Naive B cell (primary cell): ENCODE results near the gene ERMARD. TPM values are rescaled to one million over a fixed set of nuclear protein-coding genes. Genes with fewer than 3 reads are reported as not detected.

Source experiments
- ATAC-seq, 2 donors: fragments of 150-1000 bp; cut with Tn5 transposase; 2 replicates each; pipeline ENCODE4 v1.10.0; 2021; ENCODE audit warnings: low read depth in 2 of 2, mild to moderate bottlenecking in 2 of 2, moderate library complexity in 2 of 2
- DNase-seq: peaks from one replicate; pipeline ENCODE4 v3.0.0; 2022
- H3K27ac Mint-ChIP-seq, 6 donors: one replicate each; pipeline ENCODE4 v1.8.0; 2020 to 2022; ENCODE audit warnings: mild to moderate bottlenecking in 6 of 6, mixed read lengths in 6 of 6, moderate library complexity in 5 of 6, inconsistent platforms in 2 of 6
- H3K27me3 Mint-ChIP-seq, 3 donors: one replicate each; pipeline ENCODE4 v1.8.0; 2021 to 2022; ENCODE audit warnings: mixed read lengths in 3 of 3, mild to moderate bottlenecking in 1 of 3
- H3K36me3 Mint-ChIP-seq, 2 donors: one replicate each; pipeline ENCODE4 v1.8.0; 2020 to 2022; ENCODE audit warnings: mixed read lengths in 2 of 2, inconsistent platforms in 1 of 2, mild to moderate bottlenecking in 1 of 2
- H3K4me1 Mint-ChIP-seq, 3 donors: one replicate each; pipeline ENCODE4 v1.8.0; 2020 to 2022; ENCODE audit warnings: mixed read lengths in 3 of 3, inconsistent platforms in 1 of 3, mild to moderate bottlenecking in 1 of 3, moderate library complexity in 1 of 3
- H3K4me3 Mint-ChIP-seq, 8 donors: one replicate each; pipeline ENCODE4 v1.8.0; 2020 to 2022; ENCODE audit warnings: mild to moderate bottlenecking in 8 of 8, mixed read lengths in 8 of 8, moderate library complexity in 8 of 8, inconsistent platforms in 2 of 8
- H3K9me3 Mint-ChIP-seq, 7 donors: one replicate each; pipeline ENCODE4 v1.8.0; 2020 to 2022; ENCODE audit warnings: mixed read lengths in 7 of 7, mild to moderate bottlenecking in 5 of 7, inconsistent platforms in 2 of 7, moderate library complexity in 1 of 7
- polyA plus RNA-seq, 6 donors: library from polyadenylated mRNA; unstranded; fragments of 300-500 nt; fragmentation: Illumina TruSeq; gene quantifications; one replicate each; pipeline ENCODE4 v1.2.3, GENCODE V29; 2021; ENCODE audit warnings: low read depth in 6 of 6

ERMARD gene
- polyA plus RNA-seq, 6 donors from 2014 or later, result 8.2 to 19.4 (median 12.9) TPM

GRCh38 chr6:169803816-169804340 is 52.5 kb downstream of the ERMARD start:
- ATAC-seq (no peak), DNase-seq (no peak)
- Mint-ChIP-seq H3K4me1 (peaks cover 9 to 30% (median 20%) of the 10 kb centered on the region in 3 donors), H3K27me3 (peaks cover 38 to 65% (median 45%) of the 10 kb centered on the region in 3 donors), H3K9me3 (no peaks in the 10 kb centered on the region), H3K27ac (peak overlapping the region in 2 of 6 donors; percentile 19 to 70), H3K36me3 (no peaks in the 10 kb centered on the region), H3K4me3 (no peak overlapping the region)

GRCh38 chr6:169804427-169804826 is 53.0 kb downstream of the ERMARD start:
- Mint-ChIP-seq H3K27ac (peak overlapping the region in 1 of 6 donors; percentile 3), H3K9me3 (no peaks in the 10 kb centered on the region), H3K4me1 (peaks cover 9 to 30% (median 20%) of the 10 kb centered on the region in 3 donors), H3K27me3 (peaks cover 39 to 62% (median 40%) of the 10 kb centered on the region in 3 donors), H3K36me3 (no peaks in the 10 kb centered on the region), H3K4me3 (no peak overlapping the region)
- no peak for ATAC-seq
- DNase-seq, result no peak

GRCh38 chr6:169805242-169805838 is 53.9 kb downstream of the ERMARD start:
- Mint-ChIP-seq H3K27ac (peak overlapping the region in 1 of 6 donors; percentile 3), H3K9me3 (no peaks in the 10 kb centered on the region), H3K27me3 (peaks cover 42 to 69% (median 45%) of the 10 kb centered on the region in 3 donors), H3K4me1 (peaks cover 12 to 30% (median 20%) of the 10 kb centered on the region in 3 donors), H3K36me3 (no peaks in the 10 kb centered on the region), H3K4me3 (no peak overlapping the region)
- ATAC-seq (peak; percentile 36 to 58), DNase-seq (no peak)

GRCh38 chr6:169806701-169807100 is 55.3 kb downstream of the ERMARD start:
- Mint-ChIP-seq H3K4me3 (no peak overlapping the region), H3K36me3 (no peaks in the 10 kb centered on the region), H3K9me3 (no peaks in the 10 kb centered on the region), H3K27ac (no peak overlapping the region), H3K4me1 (peaks cover 14 to 30% (median 20%) of the 10 kb centered on the region in 3 donors), H3K27me3 (peaks cover 45 to 72% (median 46%) of the 10 kb centered on the region in 3 donors)
- ATAC-seq (no peak), DNase-seq (no peak)

DNA sequence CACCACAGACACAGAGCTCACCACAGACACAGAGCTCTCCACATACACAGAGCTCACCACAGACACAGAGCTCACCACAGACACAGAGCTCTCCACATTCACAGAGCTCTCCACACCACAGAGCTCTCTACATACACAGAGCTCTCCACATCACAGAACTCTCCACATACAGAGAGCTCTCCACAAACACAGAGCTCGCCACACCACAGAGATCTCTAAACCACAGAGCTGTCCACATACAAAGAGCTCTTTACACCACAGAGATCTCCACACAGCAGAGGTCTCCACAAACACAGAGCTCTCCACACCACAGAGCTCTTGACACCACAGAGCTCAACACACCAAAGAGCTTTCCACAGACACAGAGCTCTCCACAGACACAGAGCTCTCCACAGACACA is 55.8 kb downstream of the ERMARD start:
- no peak for DNase-seq
- no peaks in the 10 kb centered on the region for H3K36me3 Mint-ChIP-seq
- no peak overlapping the region for H3K4me3 Mint-ChIP-seq
- no peak overlapping the region for H3K27ac Mint-ChIP-seq
- peaks cover 14 to 30% (median 20%) of the 10 kb centered on the region in 3 donors for H3K4me1 Mint-ChIP-seq
- ATAC-seq, result no peak
- no peaks in the 10 kb centered on the region for H3K9me3 Mint-ChIP-seq
- peaks cover 45 to 77% (median 51%) of the 10 kb centered on the region in 3 donors for H3K27me3 Mint-ChIP-seq

- H3K36me3 Mint-ChIP-seq, result no peaks in the 10 kb centered on the region
- DNase-seq (no peak), ATAC-seq (no peak)
- peaks cover 45 to 78% (median 54%) of the 10 kb centered on the region in 3 donors for H3K27me3 Mint-ChIP-seq
- H3K4me3 Mint-ChIP-seq, result no peak overlapping the region
- H3K9me3 Mint-ChIP-seq, result no peaks in the 10 kb centered on the region
- H3K27ac Mint-ChIP-seq, result no peak overlapping the region
- peaks cover 14 to 30% (median 20%) of the 10 kb centered on the region in 3 donors for H3K4me1 Mint-ChIP-seq
Measured at GRCh38 chr6:169807699-169808607, 56.5 kb downstream of the ERMARD start.

- ATAC-seq (no peak), DNase-seq (no peak)
- peaks cover 10 to 23% (median 17%) of the 10 kb centered on the region in 3 donors for H3K4me1 Mint-ChIP-seq
- no peak overlapping the region for H3K4me3 Mint-ChIP-seq
- H3K27ac Mint-ChIP-seq, result peak overlapping the region in 1 of 6 donors; percentile 8
- peaks cover 45 to 73% (median 52%) of the 10 kb centered on the region in 3 donors for H3K27me3 Mint-ChIP-seq
- H3K36me3 Mint-ChIP-seq, result no peaks in the 10 kb centered on the region
- H3K9me3 Mint-ChIP-seq, result no peaks in the 10 kb centered on the region
Measured at GRCh38 chr6:169808608-169808967, 57.2 kb downstream of the ERMARD start.

DNA sequence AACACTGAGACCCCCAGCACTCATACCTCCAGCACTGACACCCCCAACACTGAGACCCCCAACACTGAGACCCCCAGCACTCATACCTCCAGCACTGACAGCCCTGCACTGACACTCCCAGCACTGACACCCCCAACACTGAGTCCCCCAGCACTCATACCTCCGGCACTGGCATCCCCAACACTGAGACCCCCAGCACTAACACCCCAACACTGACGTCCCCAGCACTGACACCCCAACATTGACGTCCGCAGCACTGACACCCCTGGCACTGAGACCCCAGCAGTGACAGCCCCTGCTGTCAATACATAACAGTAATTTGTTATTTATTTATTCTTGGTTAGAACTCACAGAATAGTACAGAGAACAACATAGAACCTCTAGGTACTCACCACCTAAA is 58.0 kb downstream of the ERMARD start:
- Mint-ChIP-seq H3K27ac (no peak overlapping the region), H3K27me3 (peaks cover 38 to 65% (median 44%) of the 10 kb centered on the region in 3 donors), H3K4me1 (peaks cover 5 to 15% (median 9%) of the 10 kb centered on the region in 3 donors), H3K9me3 (no peaks in the 10 kb centered on the region), H3K4me3 (no peak overlapping the region), H3K36me3 (no peaks in the 10 kb centered on the region)
- DNase-seq (no peak), ATAC-seq (no peak)

- DNase-seq (no peak), ATAC-seq (no peak)
- Mint-ChIP-seq H3K36me3 (no peaks in the 10 kb centered on the region), H3K4me1 (peaks cover 5 to 7% (median 6%) of the 10 kb centered on the region in 3 donors), H3K4me3 (no peak overlapping the region), H3K9me3 (peaks cover 0 to 5% (median 2%) of the 10 kb centered on the region in 7 donors), H3K27ac (no peak overlapping the region), H3K27me3 (peaks cover 28 to 55% (median 35%) of the 10 kb centered on the region in 3 donors)
Measured at GRCh38 chr6:169810066-169810989, 58.9 kb downstream of the ERMARD start.

DNA sequence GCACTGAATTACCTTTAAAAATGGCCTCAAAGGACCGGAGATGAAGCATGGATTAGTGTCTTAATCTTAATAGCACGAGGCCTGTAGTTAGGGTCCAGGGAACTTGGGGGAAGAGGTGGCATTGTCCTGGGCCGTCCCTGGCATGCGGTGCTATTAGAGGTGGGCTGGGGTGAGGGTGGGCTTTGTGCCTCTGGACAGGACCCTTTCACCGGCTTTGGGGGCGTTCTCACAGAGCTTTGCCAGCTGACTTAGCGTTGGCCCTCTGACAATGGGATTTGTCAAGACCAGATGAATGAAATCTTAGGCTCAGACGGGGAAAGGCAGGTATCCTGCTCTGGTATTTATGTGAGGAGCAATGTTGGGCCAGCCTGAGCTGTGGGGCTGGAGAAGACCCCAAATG is 59.6 kb downstream of the ERMARD start:
- ATAC-seq (no peak), DNase-seq (no peak)
- Mint-ChIP-seq H3K4me1 (peaks cover 0 to 5% (median 3%) of the 10 kb centered on the region in 3 donors), H3K9me3 (peaks cover 0 to 12% (median 6%) of the 10 kb centered on the region in 7 donors), H3K27me3 (peaks cover 21 to 48% (median 34%) of the 10 kb centered on the region in 3 donors), H3K4me3 (no peak overlapping the region), H3K27ac (peak overlapping the region in 1 of 6 donors; percentile 42), H3K36me3 (no peaks in the 10 kb centered on the region)

- ATAC-seq (no peak), DNase-seq (no peak)
- peaks cover 0 to 5% (median under 1%) of the 10 kb centered on the region in 3 donors for H3K4me1 Mint-ChIP-seq
- H3K27me3 Mint-ChIP-seq, result peaks cover 16 to 42% (median 31%) of the 10 kb centered on the region in 3 donors
- no peak overlapping the region for H3K4me3 Mint-ChIP-seq
- peaks cover 0 to 18% (median 8%) of the 10 kb centered on the region in 7 donors for H3K9me3 Mint-ChIP-seq
- no peaks in the 10 kb centered on the region for H3K36me3 Mint-ChIP-seq
- H3K27ac Mint-ChIP-seq, result no peak overlapping the region
Measured at GRCh38 chr6:169811521-169812256, 60.3 kb downstream of the ERMARD start.

GRCh38 chr6:169812257-169812644 is 60.8 kb downstream of the ERMARD start:
- H3K4me1 Mint-ChIP-seq, result peaks cover 0 to 5% (median 0%) of the 10 kb centered on the region in 3 donors
- H3K9me3 Mint-ChIP-seq, result peaks cover 0 to 23% (median 10%) of the 10 kb centered on the region in 7 donors
- H3K27ac Mint-ChIP-seq, result no peak overlapping the region
- ATAC-seq, result no peak
- DNase-seq, result no peak
- no peak overlapping the region for H3K4me3 Mint-ChIP-seq
- peaks cover 14 to 36% (median 32%) of the 10 kb centered on the region in 3 donors for H3K27me3 Mint-ChIP-seq
- no peaks in the 10 kb centered on the region for H3K36me3 Mint-ChIP-seq
